SK-N-MC (cell line): Measurements from ENCODE around the gene ZNF28.
"Not testable (repeated sequence)": the region's sequence is repeated elsewhere in the genome, so short reads cannot be mapped to it uniquely, and the experiment has no call there.

ENCODE experiments used
- DNase-seq: peaks from one replicate; pipeline ENCODE4 v3.0.0-alpha.2; 2011; ENCODE audit warnings: low read depth, low spot score
- H3K27ac ChIP-seq: fragments of 200-600 bp; sonication (generic); 2 replicates; pipeline ENCODE4 v1.5.1; 2016; ENCODE audit warnings: mixed run types
- H3K36me3 ChIP-seq: fragments of 200-600 bp; sonication (generic); 2 replicates; pipeline ENCODE4 v1.6.1; 2017; ENCODE audit warnings: antibody characterized with exemption, low read length, mixed read lengths; ENCODE audit not compliant: insufficient read depth
- H3K4me3 ChIP-seq: fragments of 200-600 bp; sonication (generic); 2 replicates; pipeline ENCODE4 v1.5.1; 2016
- H3K9ac ChIP-seq: fragments of 200-600 bp; sonication (generic); 2 replicates; pipeline ENCODE4 v1.8.0; 2017; ENCODE audit warnings: mixed run types, mixed read lengths; ENCODE audit not compliant: insufficient read length
- H3K9me3 ChIP-seq: fragments of 200-600 bp; sonication (generic); 2 replicates; pipeline ENCODE4 v1.6.1; 2017; ENCODE audit warnings: low read depth, mild to moderate bottlenecking, antibody characterized with exemption, low read length, moderate library complexity, mixed read lengths
- POLR2AphosphoS5 ChIP-seq: IDR thresholded peaks from 2 replicates; pipeline ENCODE4 v1.6.1; 2012; ENCODE audit warnings: mild to moderate bottlenecking, low read depth, low read length, borderline replicate concordance

ZNF28 gene

GRCh38 chr19:52821204-52821960, at the start of gene ZNF28:
TSS of gene ZNF28 (minus strand) at chr19:52821633. CDS start at chr19:52817958, 3,675 bp downstream.
- not testable (repeated sequence) for DNase-seq, H3K9me3 ChIP-seq, H3K27ac ChIP-seq
- peaks cover 11% of the 10 kb centered on the region; the same call in 1 of the 2 replicates for H3K36me3 ChIP-seq
- peak within 1 kb of the TSS; percentile 73 for H3K4me3 ChIP-seq
- peak within 1 kb of the TSS; percentile 48 for H3K9ac ChIP-seq
- TF ChIP-seq POLR2AphosphoS5, result peak; percentile 37; the same call in 1 of the 2 replicates

DNA sequence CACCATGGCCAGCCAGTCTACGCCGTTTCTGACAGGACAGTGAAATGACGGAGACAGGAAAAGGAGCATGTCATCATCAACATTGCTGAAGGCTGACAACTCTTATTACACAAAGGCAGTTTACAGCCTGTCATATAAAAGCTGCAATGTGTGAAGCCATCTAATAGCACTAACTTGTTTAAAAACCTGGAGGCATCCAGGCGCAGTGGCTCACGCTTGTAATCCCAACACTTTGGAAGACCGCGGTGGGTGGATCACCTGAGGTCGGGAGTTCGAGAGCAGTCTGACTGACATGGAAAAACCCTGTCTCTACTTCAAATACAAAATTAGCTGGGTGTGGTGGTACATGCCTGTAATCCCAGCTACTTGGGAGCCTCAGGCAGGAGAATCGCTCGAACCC, 46.6 kb upstream of the ZNF28 start:
- not testable (repeated sequence) for H3K4me3 ChIP-seq, H3K9me3 ChIP-seq, H3K36me3 ChIP-seq, H3K9ac ChIP-seq, DNase-seq, H3K27ac ChIP-seq

GRCh38 chr19:52857378-52858191, 36.2 kb upstream of the ZNF28 start, which contains the start of gene ZNF468:
TSS of gene ZNF468 (minus strand) at chr19:52857619. CDS start at chr19:52854272, 3,347 bp downstream.
- H3K9me3 ChIP-seq, H3K27ac ChIP-seq, DNase-seq: not testable (repeated sequence)
- peaks cover 16% of the 10 kb centered on the region for H3K36me3 ChIP-seq
- H3K4me3 ChIP-seq, result peak within 1 kb of the TSS; percentile 80
- peak within 1 kb of the TSS; percentile 74 for H3K9ac ChIP-seq
- peak; percentile 67 for TF ChIP-seq POLR2AphosphoS5

GRCh38 chr19:52856540-52857377, 35.3 kb upstream of the ZNF28 start:
- Histone ChIP-seq H3K9ac (peak overlapping the region; percentile 74), H3K36me3 (peaks cover 16% of the 10 kb centered on the region), H3K4me3 (peak overlapping the region; percentile 80)
- not testable (repeated sequence) for DNase-seq, H3K9me3 ChIP-seq, H3K27ac ChIP-seq

DNA sequence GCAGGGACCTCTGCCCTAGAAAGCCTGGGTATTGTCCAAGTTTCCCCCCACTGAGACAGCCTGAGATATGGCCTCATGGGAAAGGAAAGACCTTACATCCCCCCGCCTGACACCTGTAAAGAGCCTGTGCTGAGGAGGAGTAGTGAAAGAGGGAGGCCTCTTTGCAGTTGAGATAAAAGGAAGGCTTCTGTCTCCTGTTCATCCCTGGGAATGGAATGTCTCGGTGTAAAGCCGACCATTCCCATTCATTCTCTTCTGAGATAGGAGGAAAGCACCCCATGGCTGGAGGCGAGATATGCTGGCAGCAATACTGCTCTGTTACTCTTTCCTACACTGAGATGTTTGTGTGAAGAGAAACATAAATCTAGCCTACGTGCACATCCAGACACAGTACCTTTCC, 25.9 kb upstream of the ZNF28 start:
- not testable (repeated sequence) for H3K27ac ChIP-seq, H3K9ac ChIP-seq, DNase-seq, H3K9me3 ChIP-seq, H3K4me3 ChIP-seq
- peaks cover 78% of the 10 kb centered on the region for H3K36me3 ChIP-seq

DNA sequence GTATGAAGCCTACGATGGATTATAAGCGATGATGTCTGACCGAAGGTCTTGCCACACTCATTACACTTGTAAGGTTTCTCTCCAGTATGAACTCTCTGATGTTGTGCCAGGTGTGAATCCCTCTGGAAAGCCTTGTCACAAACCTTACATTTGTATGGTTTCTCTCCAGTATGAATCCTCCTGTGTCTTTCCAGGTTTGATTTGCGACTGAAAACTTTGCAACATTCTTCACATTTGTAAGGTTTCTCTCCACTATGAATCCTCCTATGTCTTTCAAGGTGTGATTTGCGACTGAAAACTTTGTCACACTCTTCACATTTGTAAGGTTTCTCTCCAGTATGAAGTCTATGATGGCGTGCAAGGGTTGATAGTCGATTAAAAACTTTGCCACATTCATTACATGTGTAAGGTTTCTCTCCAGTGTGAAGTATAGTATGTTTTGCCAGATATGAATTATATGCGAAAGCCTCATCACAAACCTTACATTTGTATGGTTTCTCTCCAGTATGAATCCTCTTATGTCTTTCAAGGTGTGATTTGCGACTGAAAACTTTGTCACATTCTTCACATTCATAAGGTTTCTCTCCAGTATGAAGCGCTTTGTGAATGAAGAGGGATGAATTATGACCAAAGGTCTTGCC, 19.5 kb upstream of the ZNF28 start:
- Histone ChIP-seq H3K9me3 (peaks cover 18% of the 10 kb centered on the region), H3K36me3 (peaks cover 67% of the 10 kb centered on the region)

GRCh38 chr19:52834289-52834688, 12.9 kb upstream of the ZNF28 start:
- not testable (repeated sequence) for H3K36me3 ChIP-seq, H3K9ac ChIP-seq, H3K27ac ChIP-seq, DNase-seq, H3K9me3 ChIP-seq, H3K4me3 ChIP-seq

More for the DNA sequence above, 19.5 kb upstream of the ZNF28 start:
- not testable (repeated sequence) for DNase-seq, H3K27ac ChIP-seq, H3K9ac ChIP-seq, H3K4me3 ChIP-seq

GRCh38 chr19:52833541-52833940, 12.1 kb upstream of the ZNF28 start:
- not testable (repeated sequence) for H3K27ac ChIP-seq, DNase-seq

GRCh38 chr19:52829866-52830265, 8.4 kb upstream of the ZNF28 start:
- H3K9ac ChIP-seq, result not testable (repeated sequence)

More at GRCh38 chr19:52833541-52833940, 12.1 kb upstream of the ZNF28 start:
- H3K4me3 ChIP-seq, H3K9ac ChIP-seq, H3K9me3 ChIP-seq, H3K36me3 ChIP-seq: not testable (repeated sequence)

More at GRCh38 chr19:52829866-52830265, 8.4 kb upstream of the ZNF28 start:
- not testable (repeated sequence) for DNase-seq, H3K27ac ChIP-seq, H3K36me3 ChIP-seq, H3K4me3 ChIP-seq, H3K9me3 ChIP-seq
